ENCODE data around the gene FBXW4. TPM values are rescaled to one million over a fixed set of nuclear protein-coding genes. Genes with fewer than 3 reads are reported as not detected.

FBXW4 gene
- total RNA-seq, 4 donors from 2014 or later = 50.0 to 73.5 (median 54.3) TPM

DNA sequence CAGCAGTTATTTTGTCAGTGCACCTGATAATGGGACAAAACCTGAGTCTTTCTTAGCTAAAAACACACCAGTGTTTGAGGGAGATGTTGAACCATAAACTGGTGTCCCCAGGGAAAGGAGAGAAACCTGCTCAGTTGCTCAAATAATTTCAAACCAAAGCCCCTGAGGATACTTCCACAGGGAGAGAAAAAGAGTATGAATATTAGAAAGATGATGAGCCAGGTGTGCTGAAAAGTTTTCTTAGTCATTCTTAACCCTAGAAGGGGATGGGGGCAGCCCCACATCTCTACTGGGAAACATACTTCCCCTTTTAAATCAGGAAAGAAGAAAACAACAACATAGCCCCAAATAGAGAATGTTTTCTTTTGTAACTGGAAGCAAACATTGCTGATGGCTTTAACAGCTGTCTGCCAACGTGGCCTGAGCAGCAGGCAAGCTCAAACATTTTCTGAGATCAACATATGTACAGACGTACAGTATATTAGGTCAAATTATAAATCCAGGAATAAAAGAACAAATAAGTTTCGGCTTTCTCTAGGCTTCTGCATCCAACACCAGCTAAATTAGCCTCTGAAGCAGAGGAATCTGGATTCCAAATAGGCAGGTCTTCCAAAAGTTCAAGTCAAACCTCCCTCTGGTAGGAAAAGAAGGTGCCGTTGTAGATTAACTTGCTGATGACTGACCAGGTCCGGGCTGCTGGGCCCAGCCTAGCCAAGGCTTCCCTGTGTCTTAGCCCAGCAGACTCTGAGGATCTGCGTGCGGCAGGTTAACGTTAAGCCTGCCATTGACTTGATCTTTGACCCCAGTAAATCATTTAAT lies 30.5 kb upstream of the FBXW4 start:
- ATAC-seq (ENCODE audit: low FRiP score) (no peak), DNase-seq (ENCODE audit: low spot score) (no peak)
- TF ChIP-seq CTCF (IDR thresholded peaks at IDR 0.05) = no peak

GRCh38 chr10:101724446-101724845 lies 29.5 kb upstream of the FBXW4 start:
- no peak for ATAC-seq (ENCODE audit: low FRiP score)
- TF ChIP-seq CTCF (IDR thresholded peaks at IDR 0.05) = no peak
- no peak for DNase-seq (ENCODE audit: low spot score)

DNA sequence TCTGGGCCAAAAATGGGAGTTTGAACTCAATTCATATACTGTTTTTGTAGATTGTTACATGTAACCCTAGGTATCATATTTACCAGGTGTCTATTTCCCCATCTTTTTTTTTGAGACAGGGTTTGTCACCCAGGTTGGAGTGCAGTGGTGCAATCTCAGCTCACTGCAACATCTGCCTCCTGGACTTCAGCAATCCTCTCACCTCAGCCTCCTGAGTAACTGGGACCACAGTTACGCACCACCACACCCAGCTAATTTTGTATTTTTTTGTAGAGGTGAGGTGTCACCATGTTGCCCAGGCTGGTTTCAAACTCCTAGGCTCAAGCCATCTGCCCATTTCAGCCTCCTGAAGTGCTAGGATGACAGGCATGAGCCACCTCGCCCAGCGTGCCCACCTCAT lies 28.2 kb upstream of the FBXW4 start:
- DNase-seq (ENCODE audit: low spot score) (no peak), ATAC-seq (ENCODE audit: low FRiP score) (no peak)
- TF ChIP-seq CTCF (IDR thresholded peaks at IDR 0.05) = no peak

GRCh38 chr10:101721806-101722205 lies 26.8 kb upstream of the FBXW4 start:
- DNase-seq (ENCODE audit: low spot score) (no peak), ATAC-seq (ENCODE audit: low FRiP score) (no peak)
- TF ChIP-seq CTCF (IDR thresholded peaks at IDR 0.05) = no peak

DNA sequence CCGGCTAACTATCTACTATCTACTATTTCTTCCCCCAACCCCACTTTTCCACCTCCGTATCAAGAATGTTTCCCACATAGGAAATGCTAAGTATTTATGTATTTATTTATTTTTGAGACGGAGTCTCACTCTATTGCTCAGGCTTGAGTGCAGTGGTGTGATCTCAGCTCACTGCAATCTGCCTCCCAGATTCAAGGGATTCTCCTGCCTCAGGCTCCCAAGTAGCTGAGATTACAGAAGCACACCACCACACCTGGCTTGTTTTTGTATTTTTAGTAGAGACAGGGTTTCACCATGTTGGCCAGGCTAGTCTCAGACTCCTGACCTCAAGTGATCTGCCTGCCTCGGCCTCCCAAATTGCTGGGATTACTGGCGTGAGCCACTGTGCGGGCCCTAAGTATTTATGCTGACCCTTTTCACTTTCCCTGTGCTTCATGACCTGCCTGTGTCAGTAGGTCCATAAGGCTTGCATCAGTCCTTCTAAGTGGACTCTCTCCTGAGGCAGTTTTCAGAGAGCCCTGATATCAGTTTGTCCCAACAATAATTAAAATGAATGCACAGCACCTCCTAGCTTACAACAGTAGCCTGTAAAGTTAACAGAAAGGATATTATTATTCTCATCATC lies 25.7 kb upstream of the FBXW4 start:
- no peak for TF ChIP-seq CTCF (IDR thresholded peaks at IDR 0.05)
- ATAC-seq (ENCODE audit: low FRiP score) (no peak), DNase-seq (ENCODE audit: low spot score) (no peak)

DNA sequence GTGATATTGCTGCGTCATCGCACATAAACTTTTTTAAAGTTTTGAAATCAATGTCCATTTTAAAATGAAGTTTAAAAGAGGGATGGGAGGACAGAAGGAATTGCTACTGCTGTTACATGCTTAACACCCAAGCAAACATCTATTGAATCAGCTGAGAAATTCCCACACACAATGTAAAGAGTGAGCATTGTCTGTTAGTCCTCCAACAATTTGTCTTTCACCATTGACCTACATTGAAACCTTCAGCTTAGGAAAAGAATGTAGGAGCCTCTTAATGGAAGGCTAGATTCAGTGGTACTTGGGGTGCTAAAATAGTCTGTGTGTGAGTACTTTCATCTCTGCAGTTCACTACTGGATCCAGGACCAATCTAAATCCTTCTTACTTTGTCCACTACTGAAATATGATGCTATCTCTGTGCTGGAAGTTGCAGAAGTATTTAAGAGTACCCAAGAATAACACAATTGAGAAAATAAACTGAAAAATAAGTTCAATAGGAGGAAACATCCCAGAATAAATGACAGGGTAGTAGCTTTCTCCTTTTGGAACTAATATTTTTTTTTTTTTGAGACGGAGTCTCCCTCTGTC lies 23.8 kb upstream of the FBXW4 start:
- TF ChIP-seq CTCF (IDR thresholded peaks at IDR 0.05) = no peak
- ATAC-seq (ENCODE audit: low FRiP score) (no peak), DNase-seq (ENCODE audit: low spot score) (no peak)

Data from omental fat pad (tissue), 4 donors.